Diencephalon (tissue), 1 donor: ENCODE data around the gene PPBP. TPM values are rescaled to one million over a fixed set of nuclear protein-coding genes. Genes with fewer than 3 reads are reported as not detected.

Experiments
- small RNA-seq: library from RNA; depleted of rRNA; stranded (forward); fragments of <200 nt; gene quantifications from one replicate; pipeline ENCODE3, GENCODE V24; 2014
- total RNA-seq: library from RNA; depleted of rRNA; stranded (reverse); fragments of >200 nt; gene quantifications from one replicate; pipeline ENCODE4 v1.2.3, GENCODE V29; 2014

PPBP gene, protein sequence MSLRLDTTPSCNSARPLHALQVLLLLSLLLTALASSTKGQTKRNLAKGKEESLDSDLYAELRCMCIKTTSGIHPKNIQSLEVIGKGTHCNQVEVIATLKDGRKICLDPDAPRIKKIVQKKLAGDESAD
- 4.6 TPM for total RNA-seq

DNA sequence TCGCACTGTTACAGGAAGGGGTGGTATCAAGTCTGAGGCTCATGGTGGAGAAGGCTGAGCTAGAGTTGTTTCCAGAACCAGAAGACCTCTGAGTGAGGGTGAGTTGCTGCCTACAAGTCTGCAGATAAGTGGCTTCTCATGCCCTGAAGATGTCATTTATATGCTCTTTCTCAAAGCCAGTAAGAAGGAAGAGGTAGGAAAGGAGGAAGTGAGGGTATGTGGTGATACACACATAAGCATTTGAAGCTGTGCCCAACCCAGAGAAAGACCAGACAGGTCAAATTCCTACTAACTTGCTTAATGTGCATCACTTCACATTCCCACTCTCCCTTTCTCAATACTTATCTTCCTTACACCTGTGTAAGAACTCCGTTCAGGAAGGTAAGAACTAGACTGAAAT, at the start of gene PPBP:
TSS of gene PPBP (minus strand) at position 130 of the 400 bp plus-strand sequence. CDS start at position 43, 87 bp downstream.

GRCh38 chr4:73998040-73999011, 10.3 kb upstream of the PPBP start, which contains the start of gene CXCL5:
TSS of gene CXCL5 (minus strand) at chr4:73998677. CDS start at chr4:73998581, 96 bp downstream.

Small RNA genes within 50 kb of the gene (small RNA-seq; reads per million reads assigned to genes)
- not detected for gene RN7SL218P

Other genes starting within 250 kb of the PPBP start
- gene CXCL8, start 247.6 kb downstream of the PPBP start, total RNA-seq, result 0.23 TPM
- 0.69 TPM for gene CXCL6, start 151.5 kb downstream of the PPBP start, total RNA-seq
- gene PF4V1, start 134.9 kb downstream of the PPBP start, total RNA-seq, result 1.6 TPM
- 1.2 TPM for gene CXCL1, start 118.8 kb downstream of the PPBP start, total RNA-seq
- 1.8 TPM for gene PF4, start 6.2 kb downstream of the PPBP start, total RNA-seq
- gene CXCL5, start 10.5 kb upstream of the PPBP start, total RNA-seq, result 0.92 TPM
- 1.2 TPM for gene CXCL3, start 50.5 kb upstream of the PPBP start, total RNA-seq
- gene CXCL2, start 111.0 kb upstream of the PPBP start, total RNA-seq, result 3.7 TPM
- gene MTHFD2L, start 169.9 kb upstream of the PPBP start, total RNA-seq, result 72.2 TPM